Naive thymus-derived CD8-positive, alpha-beta T cell (primary cell): ENCODE results near the gene SLC22A31. TPM values are rescaled to one million over a fixed set of nuclear protein-coding genes. Genes with fewer than 3 reads are reported as not detected.
"Not testable (repeated sequence)": the region's sequence is repeated elsewhere in the genome, so short reads cannot be mapped to it uniquely, and the experiment has no call there.

Experiments used
- ATAC-seq, 2 donors: fragments of 150-1000 bp; cut with Tn5 transposase in 1 of 2; sonication (Bioruptor Pico), chemical (Tn5 transposase) in 1 of 2; 1 replicate in 1 of 2; 2 replicates in 1 of 2; pipeline ENCODE4 v1.10.0; 2021; ENCODE audit warnings: mild to moderate bottlenecking in 2 of 2, moderate library complexity in 2 of 2
- POLR2A ChIA-PET: fragments of 350-600 bp; sonication (Branson Sonifier 250); formaldehyde crosslinking; loops from one replicate; lab custom pipeline; 2021; ENCODE audit warnings: antibody characterized with exemption; lab: Charles Lee
- DNase-seq, 10 donors: peaks; one replicate each; pipeline versions ENCODE4 v3.0.0 to v3.0.0-alpha.2; 2020 to 2022
- H3K27ac Mint-ChIP-seq, 10 donors: one replicate each; pipeline ENCODE4 v1.8.0; 2020 to 2022; ENCODE audit warnings: mild to moderate bottlenecking in 10 of 10, mixed read lengths in 10 of 10, moderate library complexity in 4 of 10, inconsistent platforms in 1 of 10
- H3K27me3 Mint-ChIP-seq, 5 donors: one replicate each; pipeline ENCODE4 v1.8.0; 2021 to 2022; ENCODE audit warnings: mixed read lengths in 5 of 5
- H3K36me3 Mint-ChIP-seq, 3 donors: one replicate each; pipeline ENCODE4 v1.8.0; 2020 to 2022; ENCODE audit warnings: mixed read lengths in 3 of 3, mild to moderate bottlenecking in 2 of 3, inconsistent platforms in 1 of 3
- H3K4me1 Mint-ChIP-seq, 4 donors: one replicate each; pipeline ENCODE4 v1.8.0; 2021 to 2022; ENCODE audit warnings: mixed read lengths in 4 of 4
- H3K4me3 Mint-ChIP-seq, 10 donors: one replicate each; pipeline ENCODE4 v1.8.0; 2020 to 2022; ENCODE audit warnings: mild to moderate bottlenecking in 10 of 10, mixed read lengths in 10 of 10, moderate library complexity in 6 of 10, inconsistent platforms in 1 of 10
- H3K9me3 Mint-ChIP-seq, 9 donors: one replicate each; pipeline ENCODE4 v1.8.0; 2020 to 2022; ENCODE audit warnings: mixed read lengths in 9 of 9, mild to moderate bottlenecking in 3 of 9, inconsistent platforms in 1 of 9, moderate library complexity in 1 of 9
- polyA plus RNA-seq, 3 donors: library from polyadenylated mRNA; unstranded; fragments of 300-500 nt; fragmentation: Illumina TruSeq; gene quantifications; one replicate each; pipeline ENCODE4 v1.2.3, GENCODE V29; 2021
- total RNA-seq, 8 experiments: library from RNA in 2 of 8; stranded (reverse) in 2 of 8; gene quantifications; one replicate each; pipeline ENCODE4 v1.2.3 and lab custom pipeline; 2021 to 2026

Gene SLC22A31
- not detected for total RNA-seq
- polyA plus RNA-seq: not detected
- total RNA-seq (lab: John Stamatoyannopoulos, UW): 0 to 0.17 (median 0.07) reads per million in 6 experiments

DNA sequence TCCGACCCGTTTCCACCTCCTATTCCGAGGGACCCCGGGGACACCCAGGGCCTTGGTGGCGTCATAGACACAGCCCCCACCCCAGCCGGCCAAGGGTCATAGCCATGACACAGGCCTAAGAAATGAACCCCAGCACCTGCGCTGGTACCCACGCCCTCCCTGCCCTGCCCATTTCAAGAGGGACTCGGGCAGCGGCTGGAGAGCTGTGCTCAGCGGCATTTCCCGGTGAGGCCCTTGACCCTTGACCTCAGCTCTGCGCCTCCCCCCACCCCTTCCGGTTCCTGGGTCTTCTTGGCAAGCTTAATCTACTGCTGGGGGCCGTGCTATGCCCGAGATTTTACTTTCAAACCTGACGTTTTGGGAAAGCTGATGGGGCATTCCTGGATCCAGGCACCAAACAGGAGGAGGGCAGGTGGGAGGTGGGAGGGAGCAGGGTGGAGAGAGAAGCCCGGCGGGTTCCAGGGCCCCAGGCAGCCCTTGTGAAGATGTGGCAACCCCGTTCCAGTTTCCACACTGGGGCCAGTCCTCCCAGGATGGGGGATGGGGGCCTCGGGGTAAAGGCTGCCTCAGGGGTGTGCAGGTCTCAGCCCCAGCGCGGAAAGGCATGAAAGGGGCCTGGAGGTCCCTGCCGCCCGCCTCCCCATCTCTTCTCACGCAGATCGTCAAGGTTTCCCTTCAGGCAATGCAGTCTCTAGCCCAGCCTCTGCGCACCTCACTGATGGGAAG, at the start of gene SLC22A31:
SLC22A31 (minus strand) TSS at position 414 of the 726 bp plus-strand sequence; CDS start at position 378, 36 bp downstream.
- Mint-ChIP-seq H3K9me3 (peaks cover 0 to 4% (median 0%) of the 10 kb centered on the region in 9 donors), H3K27me3 (peaks cover 18 to 52% (median 33%) of the 10 kb centered on the region in 5 donors), H3K4me3 (peak within 1 kb of the TSS in 9 of 10 donors; percentile 24 to 71 (median 58)), H3K27ac (peak within 1 kb of the TSS in 1 of 10 donors; percentile 1), H3K36me3 (peaks cover 0 to 5% (median 0%) of the 10 kb centered on the region in 3 donors), H3K4me1 (peaks cover 0 to 18% (median 14%) of the 10 kb centered on the region in 4 donors)
- DNase-seq: no peak
- no peak for ATAC-seq
- POLR2A ChIA-PET: no interaction called here

DNA sequence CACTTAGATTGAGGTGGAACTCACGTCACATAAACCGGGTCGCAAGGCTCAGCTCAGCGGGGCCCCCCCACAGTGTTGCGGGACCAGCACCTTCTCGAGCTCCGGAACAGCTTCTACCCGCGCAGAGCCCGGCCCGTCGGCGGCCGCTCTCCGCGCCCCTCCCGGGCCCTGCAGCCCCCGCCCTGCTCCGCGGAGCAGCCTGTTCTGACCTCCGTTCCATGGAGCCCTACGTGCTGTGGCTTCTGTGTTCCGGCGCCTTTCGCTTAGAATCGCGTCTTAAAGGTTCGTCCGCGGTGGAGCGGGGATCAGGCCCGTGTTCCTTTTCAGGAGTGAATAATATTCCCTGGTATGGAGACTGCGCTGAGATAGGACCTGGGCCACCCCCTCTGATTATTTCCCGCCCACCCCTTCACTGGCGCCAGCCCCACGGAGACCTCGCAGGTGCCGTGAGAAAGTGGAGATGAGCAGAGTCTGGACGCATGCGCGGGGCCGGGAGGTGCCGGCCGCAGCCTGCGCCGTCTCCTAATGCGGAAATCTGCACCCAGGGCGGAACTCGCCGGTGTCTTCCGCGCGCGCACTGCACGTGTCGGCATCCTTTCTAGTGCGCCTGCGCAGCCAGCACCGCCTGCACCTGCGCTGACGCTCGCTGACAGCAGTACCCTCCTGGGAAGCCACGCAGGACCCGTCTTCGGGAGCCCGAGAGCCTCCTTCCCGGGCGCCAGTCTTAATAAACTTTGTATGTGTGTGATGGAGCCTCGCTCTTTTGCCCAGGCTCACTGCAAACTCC, 48.1 kb upstream of the SLC22A31 start:
- Mint-ChIP-seq H3K27me3 (no peaks in the 10 kb centered on the region), H3K4me3 (peak overlapping the region; percentile 69 to 92 (median 84)), H3K27ac (peak overlapping the region in 7 of 10 donors; percentile 71 to 94 (median 88)), H3K4me1 (peaks cover 0 to 24% (median 4%) of the 10 kb centered on the region in 4 donors), H3K9me3 (peaks cover 0 to 13% (median 6%) of the 10 kb centered on the region in 9 donors), H3K36me3 (peaks cover 0 to 8% (median 4%) of the 10 kb centered on the region in 3 donors)
- DNase-seq (peak in 3 of 10 donors; percentile 15 to 38 (median 18)), ATAC-seq (no peak)
- POLR2A ChIA-PET: interaction anchor here (0.9 to 2.7 kb wide), 5 partner anchors 14 to 548 kb away, joined by 3 to 12 read pairs (median 6); partner anchors contain the start of genes ANKRD11 and ZNF778

DNA sequence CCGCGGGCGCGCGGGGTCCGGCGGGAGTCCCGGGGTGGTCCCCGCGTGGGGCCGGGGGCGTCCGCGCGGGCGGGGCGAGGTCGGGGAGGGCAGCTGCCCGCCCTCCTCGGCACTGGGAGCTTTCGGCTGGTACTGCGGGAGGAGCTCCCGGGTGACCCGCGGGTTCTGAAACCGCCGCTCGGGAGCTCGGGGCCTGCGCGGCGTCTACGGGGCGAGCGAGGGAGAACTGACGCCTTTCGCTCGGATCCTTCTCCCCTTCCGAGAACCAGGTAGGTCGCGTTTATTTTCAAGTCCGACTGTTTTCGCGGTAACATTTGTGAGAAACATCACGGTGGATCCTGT, 47.4 kb upstream of the SLC22A31 start:
- Mint-ChIP-seq H3K9me3 (peaks cover 0 to 13% (median 6%) of the 10 kb centered on the region in 9 donors), H3K27ac (peak overlapping the region in 7 of 10 donors; percentile 71 to 94 (median 88)), H3K4me3 (peak overlapping the region; percentile 71 to 92 (median 84)), H3K4me1 (peaks cover 5 to 31% (median 9%) of the 10 kb centered on the region in 4 donors)
- ATAC-seq: peak in 1 of 2 donors; percentile 61
- H3K36me3 Mint-ChIP-seq, H3K27me3 Mint-ChIP-seq, DNase-seq: not testable (repeated sequence)
- POLR2A ChIA-PET: interaction anchor here (0.9 to 2.7 kb wide), 10 partner anchors 15 to 547 kb away, joined by 3 to 12 read pairs (median 5); partner anchors contain the start of genes ANKRD11, RPL13 and ZNF778

DNA sequence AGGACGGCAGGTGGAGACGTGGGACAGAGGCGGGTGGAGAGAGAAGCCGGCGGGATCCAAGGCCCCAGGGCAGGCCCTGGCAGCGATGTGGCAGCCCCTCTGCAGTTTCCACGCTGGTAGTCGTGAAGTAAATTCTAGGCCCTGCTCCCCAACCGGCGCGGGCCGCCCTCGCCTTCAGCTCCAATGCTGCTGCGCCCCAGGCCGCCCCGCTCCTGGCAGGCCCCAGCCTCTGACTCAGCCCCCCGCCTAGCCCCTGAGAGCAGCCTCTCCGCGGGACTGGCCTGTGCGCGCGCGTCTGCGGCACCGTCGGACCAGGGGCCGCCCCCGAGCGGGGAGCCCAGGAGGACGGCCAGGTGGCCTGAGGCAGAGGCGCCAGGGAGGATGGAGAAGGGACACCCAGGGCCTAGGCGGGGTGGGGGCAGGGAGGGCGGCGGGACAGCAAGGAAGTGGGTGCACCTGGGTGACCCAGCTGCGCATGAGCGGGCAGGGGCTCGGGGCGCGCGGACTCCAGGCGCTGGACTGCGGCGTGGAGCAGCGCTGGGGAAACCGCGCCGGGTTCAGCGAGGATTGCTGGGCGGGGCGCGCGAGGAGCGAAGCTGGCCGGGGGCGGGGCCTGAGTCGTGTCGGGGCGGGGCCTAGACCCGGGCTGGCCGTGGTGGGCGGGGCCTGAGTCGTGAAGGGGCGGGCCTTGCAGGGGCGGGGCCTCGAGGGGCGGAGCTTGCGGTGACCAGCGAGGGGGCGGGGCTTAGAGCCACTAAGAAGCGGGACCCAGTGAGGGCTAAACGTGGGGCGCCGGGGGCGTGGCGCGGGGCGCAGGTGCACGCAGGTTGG, 46.8 kb upstream of the SLC22A31 start:
- peaks cover 5 to 33% (median 10%) of the 10 kb centered on the region in 4 donors for H3K4me1 Mint-ChIP-seq
- peak; percentile 85 to 87 for ATAC-seq
- peak overlapping the region in 7 of 10 donors; percentile 51 to 85 (median 75) for H3K27ac Mint-ChIP-seq
- no peaks in the 10 kb centered on the region for H3K27me3 Mint-ChIP-seq
- DNase-seq: peak; percentile 90 to 99 (median 95)
- peaks cover 0 to 8% (median 4%) of the 10 kb centered on the region in 3 donors for H3K36me3 Mint-ChIP-seq
- peaks cover 0 to 13% (median 6%) of the 10 kb centered on the region in 9 donors for H3K9me3 Mint-ChIP-seq
- POLR2A ChIA-PET: interaction anchor here (0.6 to 2.7 kb wide), 13 partner anchors 15 to 795 kb away, joined by 3 to 12 read pairs (median 4); partner anchors contain the start of genes ANKRD11, RPL13, SPG7 and ZNF778
- H3K4me3 Mint-ChIP-seq: peak overlapping the region; percentile 67 to 86 (median 76)

DNA sequence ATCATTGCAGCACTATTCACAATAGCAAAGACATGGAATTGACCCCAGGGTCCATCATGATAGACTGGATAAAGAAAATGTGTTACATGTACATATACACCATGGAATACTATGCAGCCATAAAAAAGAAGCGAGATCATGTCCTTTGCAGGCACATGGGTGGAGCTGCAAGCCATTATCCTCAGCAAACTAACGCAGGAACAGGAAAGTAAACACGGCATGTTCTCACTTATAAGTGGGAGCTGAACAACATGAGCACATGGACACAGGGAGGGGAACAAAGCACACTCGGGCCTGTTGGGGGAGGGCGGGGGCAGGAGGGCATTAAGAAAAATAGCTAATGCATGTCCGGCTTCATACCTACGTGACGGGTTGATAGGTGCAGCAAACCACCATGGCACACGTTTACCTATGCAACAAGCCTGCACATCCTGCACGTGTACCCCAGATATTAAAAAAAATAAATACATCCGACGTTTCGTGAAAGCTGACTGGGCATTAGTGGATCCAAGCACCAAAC, 46.1 kb upstream of the SLC22A31 start:
- Mint-ChIP-seq H3K4me3 (peak overlapping the region; percentile 60 to 78 (median 71)), H3K36me3 (peaks cover 0 to 8% (median 4%) of the 10 kb centered on the region in 3 donors), H3K27ac (peak overlapping the region in 8 of 10 donors; percentile 48 to 84 (median 78)), H3K4me1 (peaks cover 3 to 35% (median 16%) of the 10 kb centered on the region in 4 donors), H3K9me3 (peaks cover 0 to 11% (median 6%) of the 10 kb centered on the region in 9 donors), H3K27me3 (no peaks in the 10 kb centered on the region)
- ATAC-seq (no peak), DNase-seq (no peak)
- POLR2A ChIA-PET: interaction anchor here (0.8 to 2.7 kb wide), 7 partner anchors 67 to 794 kb away, joined by 3 to 12 read pairs (median 5); partner anchors contain the start of genes ANKRD11, RPL13 and SPG7

DNA sequence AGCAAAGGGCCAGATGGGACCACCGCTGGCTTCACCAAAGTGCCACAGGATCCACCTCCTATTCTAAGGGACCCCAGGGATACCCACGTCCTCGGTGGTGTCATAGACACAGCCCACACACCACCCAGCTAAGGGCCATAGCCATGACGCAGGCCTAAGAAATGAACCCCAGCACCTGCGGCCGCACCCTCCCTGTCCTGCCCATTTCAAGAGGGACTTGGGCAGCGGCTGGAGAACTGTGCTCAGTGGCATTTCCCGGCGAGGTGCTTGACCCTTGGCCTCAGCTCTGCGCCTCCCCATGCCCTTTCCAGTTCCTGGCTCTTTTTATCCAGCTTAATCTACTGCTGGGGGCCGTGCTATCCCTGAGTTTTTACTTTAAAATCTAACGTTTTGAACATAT, 44.4 kb upstream of the SLC22A31 start:
- Mint-ChIP-seq H3K9me3 (peaks cover 0 to 3% (median 0%) of the 10 kb centered on the region in 9 donors), H3K4me1 (peaks cover 3 to 37% (median 23%) of the 10 kb centered on the region in 4 donors), H3K36me3 (peaks cover 0 to under 1% (median 0%) of the 10 kb centered on the region in 3 donors), H3K27ac (peak overlapping the region in 6 of 10 donors; percentile 25 to 94 (median 59)), H3K4me3 (no peak overlapping the region), H3K27me3 (peaks cover 0 to 2% (median 0%) of the 10 kb centered on the region in 5 donors)
- no peak for DNase-seq
- POLR2A ChIA-PET: no interaction called here
- ATAC-seq: no peak

DNA sequence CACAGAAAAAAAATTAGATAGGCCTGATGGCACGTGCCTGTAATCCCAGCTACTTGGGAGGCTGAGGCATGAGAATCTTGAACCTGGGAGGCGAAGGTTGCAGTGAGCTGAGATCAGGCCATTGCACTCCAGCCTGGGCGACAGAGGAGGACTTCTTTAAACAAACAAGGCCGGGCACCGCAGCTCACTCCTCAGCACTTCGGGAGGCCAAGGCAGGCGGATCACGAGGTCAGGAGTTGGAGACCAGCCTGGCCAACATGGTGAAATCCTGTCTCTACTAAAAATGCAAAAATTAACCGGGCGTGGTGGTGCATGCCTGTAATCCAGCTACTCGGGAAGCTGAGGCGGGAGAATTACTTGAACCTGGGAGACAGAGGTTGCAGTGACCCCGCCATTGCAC, 43.9 kb upstream of the SLC22A31 start:
- POLR2A ChIA-PET, H3K27me3 Mint-ChIP-seq, H3K36me3 Mint-ChIP-seq, H3K9me3 Mint-ChIP-seq, ATAC-seq, DNase-seq: not testable (repeated sequence)
- H3K4me3 Mint-ChIP-seq: peak overlapping the region in 2 of 10 donors; percentile 26 to 34
- H3K4me1 Mint-ChIP-seq: peaks cover 3 to 37% (median 24%) of the 10 kb centered on the region in 4 donors
- H3K27ac Mint-ChIP-seq: peak overlapping the region in 7 of 10 donors; percentile 56 to 94 (median 90)

DNA sequence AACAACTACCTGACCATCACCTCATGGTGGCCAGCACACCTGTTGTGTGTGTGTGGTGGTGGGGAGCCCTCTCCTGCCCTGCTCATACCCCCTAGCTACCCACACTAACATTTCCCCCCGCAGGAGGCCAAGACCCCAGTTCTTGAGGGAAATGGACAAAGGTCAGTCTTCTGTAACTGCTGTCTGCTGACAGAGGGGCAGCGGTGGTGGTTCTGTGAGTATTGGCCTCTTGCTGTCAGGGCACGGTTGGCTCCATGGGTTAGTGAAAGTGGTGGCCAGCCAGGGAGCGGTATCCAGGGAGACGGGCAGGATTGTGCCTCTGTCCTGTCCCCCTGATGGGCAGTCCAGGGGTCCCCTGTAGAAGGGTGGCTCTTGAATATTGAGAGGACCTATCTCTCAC, 43.3 kb upstream of the SLC22A31 start:
- peaks cover 0 to 2% (median 0%) of the 10 kb centered on the region in 9 donors for H3K9me3 Mint-ChIP-seq
- H3K27me3 Mint-ChIP-seq: peaks cover 0 to 2% (median 0%) of the 10 kb centered on the region in 5 donors
- no peak for DNase-seq
- POLR2A ChIA-PET: no interaction called here
- ATAC-seq: no peak
- H3K4me3 Mint-ChIP-seq: peak overlapping the region in 4 of 10 donors; percentile 1 to 45 (median 26)
- no peaks in the 10 kb centered on the region for H3K36me3 Mint-ChIP-seq
- H3K27ac Mint-ChIP-seq: peak overlapping the region in 9 of 10 donors; percentile 14 to 94 (median 90)
- H3K4me1 Mint-ChIP-seq: peaks cover 3 to 37% (median 24%) of the 10 kb centered on the region in 4 donors

DNA sequence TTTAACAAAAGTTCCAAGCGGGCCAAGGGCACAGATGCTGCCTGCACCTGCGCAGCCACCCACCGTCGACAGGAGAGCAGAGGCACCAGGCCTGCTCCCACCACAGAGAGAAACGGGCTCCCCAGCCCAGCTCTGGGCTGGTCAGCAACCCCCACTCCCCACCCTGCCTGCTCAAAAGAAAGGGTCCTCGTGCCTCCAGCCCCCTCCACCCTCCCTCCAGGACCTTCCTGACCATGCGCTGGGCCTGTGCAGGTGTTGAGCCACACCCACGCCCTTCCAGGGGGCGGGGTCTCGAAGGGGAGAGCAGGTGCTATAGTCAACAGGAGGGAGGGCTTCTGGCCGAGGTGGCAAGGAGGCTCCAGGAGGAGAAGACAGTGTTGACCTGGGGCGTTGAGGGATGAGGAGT, 42.5 kb upstream of the SLC22A31 start:
- Mint-ChIP-seq H3K27ac (peak overlapping the region; percentile 62 to 98 (median 91)), H3K9me3 (peaks cover 0 to 2% (median 0%) of the 10 kb centered on the region in 9 donors), H3K4me3 (peak overlapping the region in 8 of 10 donors; percentile 12 to 66 (median 41)), H3K27me3 (peaks cover 0 to 2% (median 0%) of the 10 kb centered on the region in 5 donors), H3K4me1 (peaks cover 3 to 33% (median 24%) of the 10 kb centered on the region in 4 donors), H3K36me3 (no peaks in the 10 kb centered on the region)
- POLR2A ChIA-PET: interaction anchor here (0.7 to 1.3 kb wide), 3 partner anchors 17 to 404 kb away, joined by 3 to 5 read pairs (median 3); no protein-coding TSS in a partner anchor
- DNase-seq (no peak), ATAC-seq (no peak)

DNA sequence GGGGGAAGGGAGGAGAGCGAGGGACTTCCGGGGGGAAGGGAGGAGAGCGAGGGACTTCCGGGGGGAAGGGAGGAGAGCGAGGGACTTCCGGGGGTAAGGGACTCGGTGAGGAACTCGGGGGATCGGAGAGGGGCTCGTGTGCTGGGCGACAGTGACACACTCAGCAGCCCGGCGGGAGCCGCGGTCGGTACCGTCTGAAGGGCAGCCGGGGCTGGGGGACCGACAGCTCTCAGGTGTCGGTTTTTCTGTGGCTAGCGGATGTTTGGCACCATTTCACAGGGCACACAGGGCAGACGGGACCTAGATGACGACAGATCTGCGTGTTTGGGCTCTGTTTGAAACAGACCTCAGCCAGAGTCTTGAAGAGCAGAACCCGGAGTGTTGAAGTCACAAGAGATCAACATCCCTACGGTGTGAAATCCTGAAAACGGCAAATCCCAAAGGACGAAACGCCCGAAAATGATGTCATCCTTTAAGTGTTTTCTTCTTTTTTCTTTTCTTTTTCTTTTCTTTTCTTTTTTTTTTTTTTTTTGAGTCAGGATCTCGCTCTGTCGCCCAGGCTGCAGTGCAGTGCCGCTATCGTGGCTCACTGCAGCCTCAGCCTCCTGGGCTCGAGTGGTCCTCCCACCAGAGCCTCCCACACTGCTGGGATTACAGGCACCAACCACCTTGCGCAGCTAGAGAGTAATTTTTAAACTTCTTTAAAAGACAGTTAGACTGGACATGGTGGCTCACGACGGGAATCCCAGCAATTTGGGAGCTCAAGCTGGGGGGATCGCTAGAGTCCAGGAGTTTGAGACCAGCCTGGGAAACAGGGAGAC, 41.1 kb upstream of the SLC22A31 start:
- ATAC-seq (peak; percentile 85 to 86), DNase-seq (peak; percentile 68 to 95 (median 92))
- H3K36me3 Mint-ChIP-seq: no peaks in the 10 kb centered on the region
- H3K9me3 Mint-ChIP-seq: no peaks in the 10 kb centered on the region
- H3K4me3 Mint-ChIP-seq: peak overlapping the region; percentile 89 to 98 (median 96)
- H3K27me3 Mint-ChIP-seq: peaks cover 0 to 2% (median 0%) of the 10 kb centered on the region in 5 donors
- peaks cover 3 to 30% (median 23%) of the 10 kb centered on the region in 4 donors for H3K4me1 Mint-ChIP-seq
- H3K27ac Mint-ChIP-seq: peak overlapping the region; percentile 97 to 100 (median 100)
- POLR2A ChIA-PET: interaction anchor here (0.5 to 1.8 kb wide), 15 partner anchors 9 to 719 kb away, joined by 3 to 7 read pairs (median 4); partner anchors contain the start of gene APRT
